Measurements from ENCODE around the gene CAMTA1.
A peak's percentile ranks its signal among the peaks of the same experiment; 100 is the strongest.

Gene CAMTA1

DNA sequence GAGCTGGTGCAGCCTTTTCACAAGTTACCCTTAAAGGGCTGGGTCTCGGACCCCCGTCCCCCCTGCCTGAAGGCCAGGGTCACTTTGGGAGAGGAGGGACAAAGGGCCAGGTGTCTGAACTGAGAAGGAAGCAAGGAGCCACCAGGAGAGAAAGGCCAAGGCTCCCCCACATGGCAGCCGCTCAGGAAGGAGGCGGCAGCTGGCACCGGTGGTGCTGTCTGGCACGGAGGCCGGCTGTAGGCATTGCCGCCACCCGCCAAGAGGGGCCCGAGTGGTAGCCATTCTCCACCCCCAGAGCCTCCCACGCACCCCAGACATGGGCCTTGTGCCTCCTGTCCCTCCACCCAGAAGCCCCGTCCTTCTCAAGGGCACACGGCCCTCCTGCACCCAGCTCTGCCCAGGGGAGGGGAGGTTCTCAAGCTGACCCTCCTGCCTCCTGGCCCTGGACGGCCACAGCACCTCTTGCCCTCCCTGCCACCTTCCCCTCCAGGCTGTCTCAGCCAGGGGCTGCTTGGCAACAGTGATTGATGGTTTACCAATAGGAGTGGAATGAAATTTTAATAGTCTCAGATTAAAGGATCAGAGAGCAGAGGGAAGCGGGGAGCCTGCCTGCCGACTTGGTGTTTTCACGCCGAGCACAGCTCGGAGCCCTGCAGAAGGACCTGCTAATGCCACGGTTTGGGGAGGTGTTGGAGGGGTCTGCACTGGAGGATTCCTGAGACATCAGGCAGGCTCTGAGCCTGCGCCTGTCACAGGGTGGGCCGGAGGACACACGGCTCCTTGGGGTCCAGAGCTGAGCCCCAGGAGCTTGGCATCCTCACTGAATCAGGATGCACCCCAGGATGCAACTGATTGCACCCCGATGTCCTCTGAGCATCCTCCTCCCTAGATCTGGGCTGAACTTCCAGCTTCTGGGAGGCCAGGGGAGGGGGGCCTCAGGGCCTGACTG lies 773.9 kb downstream of the CAMTA1 start:
- no peak for DNase-seq

DNA sequence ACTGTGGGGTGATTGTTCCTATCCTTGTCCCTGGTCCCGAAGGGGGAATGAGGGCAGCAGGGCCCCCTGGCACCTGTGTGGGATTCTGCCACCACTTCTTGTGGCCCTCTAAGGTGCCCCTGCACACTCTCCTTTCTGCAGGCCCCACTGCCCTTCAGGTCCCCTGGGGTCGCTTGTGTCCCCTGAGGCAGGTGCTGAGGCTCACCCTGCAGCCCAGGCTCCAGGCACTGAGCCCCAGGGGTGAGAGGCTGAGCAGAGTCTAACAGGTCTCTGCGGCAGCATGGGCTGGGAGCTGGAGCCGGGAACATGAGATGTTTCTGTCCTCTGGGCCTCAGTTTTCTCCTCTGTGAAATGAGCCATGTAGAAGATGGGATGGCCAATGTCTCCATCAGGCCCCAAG lies 774.9 kb downstream of the CAMTA1 start:
- no peak for DNase-seq

DNA sequence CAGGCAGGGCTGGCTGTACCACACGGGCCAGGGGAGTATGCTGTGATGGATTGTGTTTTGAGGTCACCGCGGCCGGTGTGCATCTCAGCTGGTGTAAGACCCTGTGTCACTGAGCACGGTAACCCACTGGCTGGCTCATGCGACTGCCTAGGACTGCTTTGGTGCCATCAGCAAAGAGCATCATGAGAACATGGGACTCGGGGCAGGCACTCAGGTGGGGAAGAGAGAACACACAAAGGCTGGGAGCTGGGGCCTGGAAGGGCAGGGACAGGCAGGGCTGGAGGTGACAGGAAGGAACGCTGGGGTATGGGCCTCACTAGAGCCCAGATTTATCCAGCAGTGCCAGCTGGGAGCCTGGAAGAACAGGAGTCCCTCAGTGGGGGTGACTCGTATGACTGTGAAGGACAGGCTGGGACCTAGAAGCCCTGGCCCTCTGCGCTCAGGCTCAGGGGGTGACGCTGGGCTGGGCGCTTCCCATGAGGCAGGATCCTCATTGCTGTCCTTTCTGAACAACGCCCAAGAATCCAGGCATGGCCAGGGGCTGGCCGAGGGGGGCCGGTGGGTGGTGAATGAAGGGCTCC lies 775.4 kb downstream of the CAMTA1 start:
- no peak for DNase-seq

DNA sequence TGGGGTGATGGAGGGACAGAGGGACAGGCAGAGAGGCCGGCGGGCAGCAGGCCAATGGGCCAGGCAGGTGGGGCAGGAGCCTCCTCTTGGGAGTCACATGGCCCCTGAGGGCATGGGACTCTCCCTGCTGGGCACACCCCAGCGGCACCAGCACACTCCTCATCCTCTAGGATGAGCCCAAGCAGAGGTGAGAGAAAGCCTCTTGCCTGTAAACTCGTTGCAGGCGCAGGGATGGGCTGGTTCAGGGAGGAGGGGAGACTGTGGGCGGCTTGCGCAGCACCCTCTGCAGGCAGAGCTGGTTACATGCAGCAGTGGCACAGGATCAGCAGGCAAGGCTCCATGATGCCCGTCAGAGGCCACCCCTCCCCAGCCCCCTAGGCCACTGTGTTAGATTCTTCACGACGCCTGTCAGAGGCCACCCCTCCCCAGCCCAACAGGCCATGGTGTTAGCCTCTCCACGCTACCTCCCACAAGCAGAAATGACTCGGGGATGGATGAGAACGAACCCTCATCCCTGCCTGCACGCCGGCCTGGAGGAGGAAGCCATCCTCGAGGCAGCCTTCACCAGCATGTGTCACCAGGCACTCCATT lies 776.2 kb downstream of the CAMTA1 start:
- DNase-seq = peak; percentile 35

DNA sequence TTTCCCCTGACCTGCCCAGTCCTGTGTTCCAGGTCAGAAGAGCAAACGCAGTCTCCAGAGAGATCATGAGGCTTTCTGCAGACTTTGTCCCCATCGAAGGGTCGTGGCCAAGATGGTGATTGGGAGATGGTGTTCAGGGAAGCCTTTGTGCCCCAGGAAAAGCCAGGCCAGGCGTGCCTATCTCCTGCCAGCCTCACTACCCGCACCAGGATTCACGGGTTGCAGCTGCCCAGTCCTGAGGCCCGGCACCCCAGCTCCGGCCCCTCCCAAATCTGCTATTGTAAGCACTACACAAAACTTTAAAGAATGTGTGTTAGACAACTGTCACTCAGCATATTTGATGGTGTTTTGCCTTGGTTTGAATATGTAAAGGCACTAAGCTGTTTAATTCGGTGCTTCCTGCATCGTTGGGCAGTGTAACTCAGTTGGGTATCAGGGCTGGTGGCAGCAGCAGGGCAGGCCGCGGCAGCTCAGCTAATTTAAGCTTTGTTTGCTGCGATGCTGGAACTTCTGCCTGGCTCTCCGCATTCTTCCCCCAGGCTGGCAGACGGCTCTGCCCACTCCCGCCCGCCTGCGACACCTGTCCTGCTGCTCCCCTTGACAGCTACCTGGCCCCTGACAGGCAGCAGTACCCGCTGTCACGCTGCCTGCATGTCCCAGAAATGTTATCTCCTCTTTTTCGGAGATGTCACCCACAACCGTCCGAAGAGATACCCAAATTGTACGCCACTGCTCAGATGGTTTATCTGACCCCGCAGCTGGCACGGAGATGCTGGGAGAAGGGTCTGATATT lies 776.9 kb downstream of the CAMTA1 start:
- DNase-seq = no peak

DNA sequence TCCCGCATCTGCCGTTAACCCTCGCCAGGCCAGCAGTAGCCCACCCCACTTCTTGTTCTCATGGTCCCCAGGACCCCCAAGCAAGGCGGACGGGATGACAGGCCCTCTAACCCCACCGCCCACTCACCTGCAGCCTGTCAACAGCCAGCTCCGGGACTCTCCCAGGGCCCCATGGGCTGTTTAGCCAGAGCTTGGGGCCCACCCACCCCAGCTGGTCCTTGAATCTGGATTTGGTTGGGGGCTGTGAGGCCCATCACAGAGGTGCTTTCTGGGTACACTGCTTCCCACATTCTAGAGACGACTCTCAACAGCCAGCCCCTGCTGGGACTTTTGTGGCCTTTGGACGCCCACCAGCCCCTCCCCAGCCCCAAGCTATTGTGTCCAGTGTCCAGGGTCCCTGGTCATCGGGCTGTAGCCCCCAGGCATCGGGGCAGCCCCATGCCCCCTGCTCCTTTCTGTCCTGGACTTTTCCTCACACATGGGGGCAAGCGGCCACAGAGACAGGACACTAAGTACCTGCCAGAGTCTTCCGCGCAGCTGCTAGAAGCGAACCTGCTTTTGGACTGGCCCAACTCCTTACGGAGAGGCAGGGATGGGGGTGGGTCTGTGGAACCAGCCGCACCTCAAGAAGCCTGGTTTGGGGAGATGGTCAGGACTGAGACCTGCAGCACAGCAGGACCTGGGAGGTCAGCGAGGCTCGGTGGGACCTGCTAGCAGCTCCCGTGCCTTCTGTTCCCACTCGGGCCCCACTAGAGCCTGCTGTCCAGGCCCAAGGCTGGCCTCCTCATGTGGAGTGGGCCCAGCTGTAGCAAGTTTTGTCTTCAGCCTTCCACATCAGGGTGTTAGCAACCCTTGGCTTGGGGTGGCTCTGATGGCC lies 777.7 kb downstream of the CAMTA1 start:
- no peak for DNase-seq

DNA sequence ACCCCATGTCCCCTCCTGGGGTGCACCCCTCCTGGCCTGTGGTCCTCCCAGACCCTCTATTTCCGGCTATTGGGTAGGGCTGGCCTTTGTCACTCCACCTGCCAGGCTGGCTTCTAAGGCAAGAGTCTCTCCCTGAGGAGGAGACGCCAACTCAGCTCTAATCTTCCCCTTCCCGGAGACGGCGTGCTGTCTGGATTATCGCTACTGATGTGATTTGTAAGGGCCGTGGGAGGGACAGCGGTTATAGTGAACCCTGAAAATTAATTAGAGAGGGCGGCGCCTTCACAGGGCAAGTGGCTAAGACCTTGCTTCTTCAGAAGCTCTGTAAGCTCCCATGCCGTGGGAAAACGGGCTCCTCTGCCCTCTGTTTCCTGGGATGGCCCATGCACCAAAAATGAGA lies 778.9 kb downstream of the CAMTA1 start:
- DNase-seq = no peak

DNA sequence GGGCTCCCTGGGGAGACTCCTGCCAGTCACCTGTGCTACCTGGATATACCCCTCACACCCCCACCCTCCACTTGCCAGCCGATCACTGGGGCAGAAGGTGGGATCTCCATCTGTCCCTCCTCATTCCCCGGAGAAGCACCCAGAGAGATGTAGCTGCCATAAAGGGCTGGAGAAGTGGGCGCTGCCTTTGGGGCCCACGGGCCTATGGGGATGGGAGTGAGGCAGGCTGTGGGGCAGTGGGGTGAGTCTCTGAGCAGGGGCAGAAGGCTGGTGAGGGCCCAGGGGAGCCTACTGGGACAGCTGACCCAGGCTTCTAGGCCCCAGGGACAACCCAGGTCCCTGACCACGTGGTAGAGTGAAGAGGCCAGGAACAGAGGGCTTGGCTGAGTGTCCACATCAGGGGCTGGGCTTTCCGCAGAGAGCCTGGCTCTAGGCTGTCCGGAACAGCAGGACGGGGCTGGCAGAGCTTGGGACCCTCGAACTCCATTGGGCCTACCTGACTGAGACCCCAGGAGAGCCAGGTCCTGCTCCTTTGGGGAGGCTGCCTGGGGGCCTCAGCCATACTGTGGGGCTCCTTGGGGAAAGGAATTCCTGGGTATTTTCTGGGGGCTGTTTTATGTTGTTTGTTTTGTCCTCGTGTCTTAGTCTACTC lies 780.0 kb downstream of the CAMTA1 start:
- no peak for DNase-seq

DNA sequence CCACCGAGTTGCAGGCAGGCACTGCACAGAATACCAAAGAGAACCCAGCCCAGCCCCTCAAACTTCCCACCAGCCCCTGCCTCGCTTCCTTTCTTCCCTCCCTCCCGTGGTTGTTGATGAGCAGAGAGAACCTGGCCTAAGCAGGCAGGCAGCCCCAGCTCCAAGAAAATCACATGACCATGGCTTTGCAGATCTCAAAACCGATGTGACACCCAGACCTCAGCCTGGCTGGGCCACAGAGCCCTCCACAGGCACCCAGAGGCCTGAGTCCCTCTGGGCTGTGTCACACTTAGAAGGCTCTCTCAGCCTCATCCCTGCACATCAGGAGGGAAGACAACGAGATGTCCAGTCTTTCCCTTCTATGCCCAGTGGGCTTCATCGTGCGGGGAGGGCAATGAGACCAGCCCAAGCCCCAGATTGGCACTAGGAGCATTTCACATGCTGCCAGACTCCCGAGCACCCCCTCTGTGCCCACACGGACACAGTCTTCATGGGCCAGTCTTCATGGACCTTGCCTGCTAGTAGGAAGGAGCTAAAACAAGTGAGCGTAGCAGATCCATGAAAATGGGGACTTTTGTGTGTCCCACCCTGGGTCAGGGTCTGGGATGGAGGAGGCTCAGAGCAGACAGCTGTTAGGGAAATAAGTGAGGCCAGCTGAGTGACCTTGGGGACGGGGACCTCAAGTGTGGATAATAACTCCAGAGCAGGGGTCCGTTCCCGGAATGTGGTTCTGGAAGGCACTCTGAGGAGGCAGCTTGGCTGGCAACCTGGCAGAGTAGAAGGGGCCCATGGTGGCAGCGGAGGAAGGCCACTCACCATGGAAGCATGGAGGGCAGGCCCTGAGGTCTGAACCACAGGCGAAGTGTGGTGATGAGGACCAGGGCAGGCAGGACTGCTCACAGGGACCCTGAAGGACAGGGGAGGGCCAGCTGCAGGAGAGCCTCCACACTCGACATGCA lies 781.4 kb downstream of the CAMTA1 start:
- no peak for DNase-seq

DNA sequence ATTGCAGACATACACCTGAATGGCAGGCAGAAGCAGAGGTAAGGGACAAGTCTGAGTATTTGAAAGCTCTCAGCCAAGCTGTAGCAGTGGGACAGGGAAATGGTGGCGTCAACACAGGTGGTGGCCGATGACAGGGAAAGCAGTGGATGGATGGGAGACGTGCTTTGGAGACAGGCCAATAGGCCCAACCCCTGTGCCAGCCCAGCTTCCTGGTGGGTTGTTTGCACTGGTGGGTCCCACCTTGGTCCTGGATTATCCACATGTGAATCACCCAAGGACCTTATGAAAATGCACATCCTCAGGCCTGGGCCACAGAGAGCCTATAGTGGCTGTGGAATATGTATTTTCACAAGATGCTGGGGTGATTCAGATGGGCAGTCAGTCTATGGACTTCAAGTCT lies 782.1 kb downstream of the CAMTA1 start:
- no peak for DNase-seq

DNA sequence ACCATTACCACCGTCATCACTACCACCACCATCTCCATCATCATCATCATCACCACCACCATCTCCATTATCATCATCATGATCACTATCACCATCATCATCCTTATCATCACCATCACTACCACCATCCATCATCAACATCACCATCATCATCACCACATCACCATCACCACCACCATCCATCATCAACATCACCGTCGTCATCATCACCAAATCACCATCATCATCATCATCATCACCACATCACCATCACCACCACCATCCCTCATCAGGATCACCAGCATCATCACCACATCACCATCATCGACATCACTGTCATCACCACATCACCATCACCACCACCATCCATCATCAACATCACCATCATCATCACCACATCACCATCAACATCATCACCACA lies 782.8 kb downstream of the CAMTA1 start:
- no peak for DNase-seq

DNA sequence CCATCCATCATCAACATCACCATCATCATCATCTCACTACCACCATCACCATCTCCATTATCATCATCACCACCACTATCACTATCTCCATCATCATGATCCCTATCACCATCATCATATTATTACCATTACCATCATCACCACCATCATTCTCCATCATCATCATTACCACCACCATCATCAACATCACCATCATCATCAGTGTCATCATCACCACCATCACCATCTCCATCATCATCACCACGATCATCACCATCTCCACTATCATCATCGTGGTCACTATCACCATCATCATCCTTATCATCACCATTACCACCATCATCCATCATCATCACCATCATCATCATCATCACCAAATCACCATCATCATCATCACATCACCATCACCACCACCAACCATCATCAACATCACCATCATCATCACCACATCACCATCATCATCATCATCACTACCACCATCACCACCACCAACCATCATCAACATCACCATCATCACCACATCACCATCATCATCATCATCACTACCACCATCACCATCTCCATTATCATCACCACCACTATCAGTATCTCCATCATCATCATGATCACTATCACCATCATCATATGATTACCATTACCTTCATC lies 783.8 kb downstream of the CAMTA1 start:
- DNase-seq = no peak

DNA sequence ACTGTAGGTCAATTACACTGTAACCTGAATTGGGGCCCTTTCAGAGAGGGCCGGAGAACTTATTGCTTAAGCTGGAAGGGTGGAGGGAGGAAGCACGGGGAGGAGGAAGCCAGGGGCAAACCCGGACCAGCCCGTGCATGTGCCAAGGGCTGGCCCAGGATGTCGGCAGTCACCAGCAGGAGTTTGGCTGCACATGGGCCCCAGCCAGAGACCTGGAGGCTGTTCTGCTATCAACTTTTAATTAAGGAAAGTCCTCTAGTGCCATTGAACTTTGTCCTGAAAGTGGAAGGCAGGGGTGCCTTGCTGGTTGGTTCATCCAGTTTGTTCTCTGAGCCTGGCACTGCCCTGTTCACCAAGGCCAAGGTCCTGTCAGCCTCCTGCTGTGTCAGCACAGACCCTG lies 785.1 kb downstream of the CAMTA1 start:
- DNase-seq = no peak

DNA sequence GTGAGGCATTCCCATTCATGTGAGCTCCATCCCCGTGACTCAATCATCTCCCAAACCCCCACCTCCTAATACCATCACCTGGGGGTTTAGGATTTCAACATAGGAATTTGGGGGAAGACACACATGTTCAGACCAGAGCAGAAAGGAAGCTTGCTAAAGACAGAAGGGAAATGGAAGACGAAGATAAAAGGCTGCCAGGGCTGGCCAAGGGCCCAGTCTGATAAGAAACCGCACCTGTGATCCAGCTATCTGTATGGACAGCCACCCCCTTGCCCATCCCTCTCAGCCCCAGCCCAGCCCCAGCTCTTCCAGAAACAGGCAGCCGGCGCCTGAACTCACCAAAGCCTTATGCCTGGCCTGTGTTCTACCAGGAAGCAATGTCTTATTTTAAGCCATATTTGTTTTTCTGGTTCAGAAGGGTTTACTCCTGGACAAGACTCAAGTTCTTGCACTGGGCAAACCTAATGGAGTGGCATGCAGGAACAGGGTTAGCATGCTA lies 787.4 kb downstream of the CAMTA1 start:
- no peak for DNase-seq

DNA sequence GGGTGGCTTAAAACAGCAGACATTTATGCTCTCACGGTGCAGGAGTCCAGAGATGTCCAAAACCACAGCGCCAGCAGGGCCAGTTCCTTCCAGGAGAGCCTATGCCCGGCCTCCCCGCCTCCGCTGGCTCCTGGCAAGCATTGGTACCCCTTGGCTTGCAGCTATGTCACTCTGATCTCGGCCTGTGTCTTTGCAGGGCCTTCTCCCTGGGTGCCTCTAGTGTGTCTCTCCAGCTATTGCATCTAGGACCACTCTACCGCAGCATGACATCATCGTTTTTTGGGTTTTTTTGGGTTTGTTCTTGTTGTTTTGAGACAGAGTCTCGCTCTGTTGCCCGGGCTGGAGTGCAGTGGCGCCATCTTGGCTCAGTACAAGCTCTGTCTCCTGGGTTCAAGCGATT lies 788.2 kb downstream of the CAMTA1 start:
- DNase-seq = no peak

DNA sequence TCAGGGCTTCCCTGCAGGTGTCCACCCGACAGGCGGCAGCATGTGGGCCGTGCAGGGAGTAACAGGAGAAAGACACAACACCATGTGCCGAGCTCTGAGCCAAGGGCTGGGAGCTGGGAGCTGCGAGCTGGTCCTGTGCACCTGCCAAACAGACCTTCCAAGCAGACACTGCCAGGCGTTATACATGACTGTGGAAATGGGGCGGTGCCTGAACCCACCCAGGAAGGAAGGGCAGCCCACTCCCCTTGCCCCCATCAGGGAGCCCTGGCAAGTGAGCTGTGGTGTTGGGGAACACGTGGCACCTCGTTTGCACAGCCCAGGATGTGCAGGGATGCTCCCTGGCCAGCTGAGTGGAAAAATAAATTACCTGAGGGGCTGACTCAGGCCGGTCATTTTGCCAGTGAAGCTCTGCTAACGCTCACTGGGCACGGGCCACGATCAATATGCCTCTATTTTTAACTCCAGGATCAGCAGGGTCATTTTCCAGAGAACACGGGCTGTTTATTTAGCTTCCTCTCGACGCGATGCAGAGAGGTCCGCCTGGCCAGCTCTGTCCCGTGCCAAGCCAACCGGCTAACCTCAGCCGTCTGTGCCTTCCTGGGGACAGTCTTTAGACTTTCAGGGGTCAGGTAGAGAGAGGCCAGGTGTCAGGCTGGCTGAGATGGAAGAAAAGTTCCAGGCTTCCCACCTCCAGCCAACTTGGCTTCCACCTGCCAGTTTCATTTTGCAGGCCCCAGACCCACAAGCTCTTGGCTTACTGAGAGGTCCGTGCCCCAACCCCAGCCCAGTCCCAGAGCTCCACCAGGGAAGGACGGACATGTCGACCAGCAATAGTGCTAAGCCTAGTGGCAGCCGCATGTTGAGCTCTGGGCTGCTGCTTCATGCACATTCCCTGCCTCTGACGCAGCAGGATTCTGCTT lies 789.1 kb downstream of the CAMTA1 start:
- peak; percentile 55 for DNase-seq

DNA sequence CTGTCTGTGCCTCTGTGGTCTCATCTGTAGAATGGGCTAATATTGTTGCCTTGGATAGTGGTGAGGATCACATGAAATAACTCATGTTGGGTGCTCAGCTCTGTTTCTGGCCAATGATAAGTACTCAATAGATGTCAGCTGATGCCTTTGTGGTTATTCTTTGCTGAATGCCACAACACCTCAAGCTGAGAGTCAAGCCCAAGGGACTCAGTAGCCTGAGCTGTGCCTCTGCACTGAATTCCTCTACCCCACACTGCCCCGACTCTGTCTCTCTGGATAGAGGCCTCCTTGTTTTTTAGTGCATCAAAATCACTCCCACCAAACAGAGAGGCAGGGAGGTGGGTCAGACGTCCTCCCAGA lies 789.8 kb downstream of the CAMTA1 start:
- no peak for DNase-seq

DNA sequence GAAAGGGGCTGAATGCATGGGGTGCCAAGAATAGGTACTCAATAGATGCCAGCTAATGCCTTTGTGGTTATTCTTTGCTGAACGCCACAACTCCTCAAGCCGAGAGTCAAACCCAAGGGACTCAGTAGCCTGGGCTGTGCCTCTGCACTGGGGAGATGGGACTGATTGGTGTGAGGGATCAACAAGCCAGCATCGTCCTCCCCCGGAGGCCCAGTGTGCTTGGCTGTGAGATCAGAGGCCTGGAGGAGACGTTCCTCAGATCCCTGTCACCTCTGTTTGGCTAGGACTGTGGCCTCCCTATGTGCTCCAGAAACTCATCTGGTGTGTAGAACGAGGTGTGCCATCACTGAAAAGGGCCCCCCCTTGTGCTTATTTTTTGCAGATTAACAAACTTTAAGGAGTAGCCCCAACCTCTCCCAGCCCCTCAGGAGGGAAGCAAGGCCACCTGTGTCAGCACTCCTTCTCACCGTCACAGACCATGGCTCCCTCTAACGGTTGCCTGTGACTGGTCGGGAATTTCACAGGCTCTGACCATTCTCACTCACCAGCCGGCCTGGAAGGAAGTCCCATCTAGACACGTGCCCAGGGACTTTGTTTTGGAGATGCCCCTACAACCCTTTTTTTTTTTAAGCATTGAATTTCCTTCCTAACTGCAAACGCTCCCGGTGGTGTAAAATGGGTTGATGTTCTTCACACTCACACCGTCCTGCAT lies 791.8 kb downstream of the CAMTA1 start:
- DNase-seq = peak; percentile 12

All from SHP77 treated with DMSO at 0.1 percent for 48 hours (cell line).